Astrocyte (in vitro differentiated cells and primary cell): ENCODE results near the gene ANAPC10. TPM values are rescaled to one million over a fixed set of nuclear protein-coding genes. Genes with fewer than 3 reads are reported as not detected.

Experiments used
- DNase-seq: peaks from one replicate; pipeline ENCODE4 v3.0.0-alpha.2; 2010; ENCODE audit warnings: low read depth
- FAIRE-seq: peaks from 2 replicates; lab custom pipeline; 2011; peaks lifted over from hg19 to GRCh38; lab: Jason Lieb, UNC
- H2AFZ ChIP-seq: 2 replicates; pipeline ENCODE4 v1.6.0; 2012; ENCODE audit warnings: low read depth, low read length, inconsistent platforms
- H3K27ac ChIP-seq: 2 replicates; pipeline ENCODE4 v1.5.1; 2011; ENCODE audit warnings: low read depth, low read length, inconsistent platforms
- H3K27me3 ChIP-seq: 2 replicates; pipeline ENCODE4 v1.6.0; 2011; ENCODE audit warnings: low read length, inconsistent platforms; ENCODE audit not compliant: insufficient read depth
- H3K36me3 ChIP-seq: 2 replicates; pipeline ENCODE4 v1.5.1; 2011; ENCODE audit warnings: low read length, inconsistent platforms; ENCODE audit not compliant: insufficient read depth
- H3K4me1 ChIP-seq: 2 replicates; pipeline ENCODE4 v1.5.1; 2011; ENCODE audit warnings: low read length, inconsistent platforms; ENCODE audit not compliant: insufficient read depth
- H3K4me2 ChIP-seq: 2 replicates; pipeline ENCODE4 v1.6.0; 2012; ENCODE audit warnings: low read length, inconsistent platforms
- H3K4me3 ChIP-seq: 2 replicates; pipeline ENCODE4 v1.5.1; 2011; ENCODE audit warnings: low read depth, mild to moderate bottlenecking, low read length, inconsistent platforms; ENCODE audit not compliant: insufficient read depth
- H3K79me2 ChIP-seq: 2 replicates; pipeline ENCODE4 v1.6.0; 2012; ENCODE audit warnings: mild to moderate bottlenecking, low read length, inconsistent platforms; ENCODE audit not compliant: insufficient read depth
- H3K9ac ChIP-seq: 2 replicates; pipeline ENCODE4 v1.6.0; 2012; ENCODE audit warnings: mild to moderate bottlenecking, low read length, inconsistent platforms
- H3K9me3 ChIP-seq: 2 replicates; pipeline ENCODE4 v1.5.1; 2012; ENCODE audit warnings: low read depth, mild to moderate bottlenecking, low read length, inconsistent platforms; ENCODE audit not compliant: insufficient read depth
- H4K20me1 ChIP-seq: 2 replicates; pipeline ENCODE4 v1.6.0; 2012; ENCODE audit warnings: low read length, inconsistent platforms; ENCODE audit not compliant: insufficient read depth
- H3K27ac Mint-ChIP-seq: one replicate; pipeline ENCODE4 v1.8.0; 2021; ENCODE audit warnings: mild to moderate bottlenecking, mixed read lengths; ENCODE audit not compliant: unreplicated experiment
- H3K27me3 Mint-ChIP-seq: one replicate; pipeline ENCODE4 v1.8.0; 2021; ENCODE audit warnings: low read depth, mixed read lengths; ENCODE audit not compliant: unreplicated experiment
- H3K36me3 Mint-ChIP-seq: one replicate; pipeline ENCODE4 v1.8.0; 2021; ENCODE audit warnings: low read depth, mixed read lengths; ENCODE audit not compliant: unreplicated experiment
- H3K4me1 Mint-ChIP-seq: one replicate; pipeline ENCODE4 v1.8.0; 2021; ENCODE audit warnings: low read depth, mixed read lengths; ENCODE audit not compliant: unreplicated experiment
- H3K4me3 Mint-ChIP-seq: one replicate; pipeline ENCODE4 v1.8.0; 2021; ENCODE audit warnings: mild to moderate bottlenecking, moderate library complexity, mixed read lengths; ENCODE audit not compliant: unreplicated experiment
- H3K9me3 Mint-ChIP-seq: one replicate; pipeline ENCODE4 v1.8.0; 2021; ENCODE audit warnings: mild to moderate bottlenecking, mixed read lengths; ENCODE audit not compliant: unreplicated experiment
- EZH2 ChIP-seq: IDR thresholded peaks from 2 replicates; pipeline ENCODE4 v1.6.1; 2012; ENCODE audit warnings: mild to moderate bottlenecking, low read length, inconsistent platforms; ENCODE audit not compliant: insufficient read depth
- total RNA-seq: library from RNA; stranded (reverse); gene quantifications from 2 replicates; pipeline ENCODE4 v1.2.1, GENCODE V29; 2021
- TF ChIP-seq, protein P1 (sequence below): IDR thresholded peaks from 2 replicates; pipeline ENCODE4 v1.5.1; 2011; ENCODE audit warnings: low read depth, mild to moderate bottlenecking, inconsistent platforms, low read length, moderate library complexity; ENCODE audit not compliant: insufficient read depth

ANAPC10 gene
- total RNA-seq, 1 donor from 2014 or later: 19.5 TPM

GRCh38 chr4:145061318-145061920 lies 36.6 kb downstream of the ANAPC10 start:
- Mint-ChIP-seq H3K36me3 (no peaks in the 10 kb centered on the region), H3K4me1 (peaks cover 17% of the 10 kb centered on the region), H3K27ac (peak overlapping the region; percentile 69), H3K9me3 (no peaks in the 10 kb centered on the region), H3K27me3 (no peaks in the 10 kb centered on the region), H3K4me3 (no peak overlapping the region)
- Histone ChIP-seq H3K9me3 (no peaks in the 10 kb centered on the region), H3K27me3 (no peaks in the 10 kb centered on the region), H3K4me1 (no peaks in the 10 kb centered on the region), H4K20me1 (no peaks in the 10 kb centered on the region), H3K4me3 (no peak overlapping the region), H3K27ac (no peak overlapping the region), H2AFZ (no peak overlapping the region), H3K9ac (no peak overlapping the region), H3K79me2 (peaks cover 4% of the 10 kb centered on the region), H3K36me3 (no peaks in the 10 kb centered on the region), H3K4me2 (no peak overlapping the region)
- TF ChIP-seq, protein P1, sequence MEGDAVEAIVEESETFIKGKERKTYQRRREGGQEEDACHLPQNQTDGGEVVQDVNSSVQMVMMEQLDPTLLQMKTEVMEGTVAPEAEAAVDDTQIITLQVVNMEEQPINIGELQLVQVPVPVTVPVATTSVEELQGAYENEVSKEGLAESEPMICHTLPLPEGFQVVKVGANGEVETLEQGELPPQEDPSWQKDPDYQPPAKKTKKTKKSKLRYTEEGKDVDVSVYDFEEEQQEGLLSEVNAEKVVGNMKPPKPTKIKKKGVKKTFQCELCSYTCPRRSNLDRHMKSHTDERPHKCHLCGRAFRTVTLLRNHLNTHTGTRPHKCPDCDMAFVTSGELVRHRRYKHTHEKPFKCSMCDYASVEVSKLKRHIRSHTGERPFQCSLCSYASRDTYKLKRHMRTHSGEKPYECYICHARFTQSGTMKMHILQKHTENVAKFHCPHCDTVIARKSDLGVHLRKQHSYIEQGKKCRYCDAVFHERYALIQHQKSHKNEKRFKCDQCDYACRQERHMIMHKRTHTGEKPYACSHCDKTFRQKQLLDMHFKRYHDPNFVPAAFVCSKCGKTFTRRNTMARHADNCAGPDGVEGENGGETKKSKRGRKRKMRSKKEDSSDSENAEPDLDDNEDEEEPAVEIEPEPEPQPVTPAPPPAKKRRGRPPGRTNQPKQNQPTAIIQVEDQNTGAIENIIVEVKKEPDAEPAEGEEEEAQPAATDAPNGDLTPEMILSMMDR: peak; percentile 29
- no peak for TF ChIP-seq EZH2
- DNase-seq: peak; percentile 24
- FAIRE-seq: no peak

DNA sequence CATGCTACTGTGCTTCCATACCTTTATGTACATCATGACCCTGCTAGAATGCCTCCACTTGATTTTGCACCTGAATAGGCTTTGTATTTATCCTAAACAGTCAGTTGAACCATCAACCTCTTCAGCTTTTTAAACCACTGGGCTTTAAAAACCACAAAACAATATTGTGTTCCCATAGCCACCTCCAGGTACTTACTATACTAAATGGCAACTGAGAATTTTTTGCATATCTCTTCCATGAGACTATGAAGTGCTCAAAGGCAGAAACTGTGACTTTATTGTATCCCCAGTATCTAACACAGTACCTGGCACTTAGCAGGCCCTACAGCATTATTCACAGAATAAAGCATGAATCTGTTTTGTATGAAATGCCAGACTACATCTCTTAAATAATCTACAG lies 39.7 kb downstream of the ANAPC10 start:
- DNase-seq (no peak), FAIRE-seq (no peak)
- Histone ChIP-seq H3K4me1 (no peaks in the 10 kb centered on the region), H3K9me3 (no peaks in the 10 kb centered on the region), H3K36me3 (no peaks in the 10 kb centered on the region), H3K9ac (no peak overlapping the region), H4K20me1 (no peaks in the 10 kb centered on the region), H2AFZ (no peak overlapping the region), H3K27ac (no peak overlapping the region), H3K79me2 (peaks cover 4% of the 10 kb centered on the region), H3K27me3 (no peaks in the 10 kb centered on the region), H3K4me3 (no peak overlapping the region), H3K4me2 (no peak overlapping the region)
- no peak overlapping the region for H3K4me3 Mint-ChIP-seq
- H3K9me3 Mint-ChIP-seq: no peaks in the 10 kb centered on the region
- no peaks in the 10 kb centered on the region for H3K27me3 Mint-ChIP-seq
- peak overlapping the region; percentile 11 for H3K27ac Mint-ChIP-seq
- TF ChIP-seq, protein P1: no peak
- no peak for TF ChIP-seq EZH2
- H3K4me1 Mint-ChIP-seq: peaks cover 15% of the 10 kb centered on the region
- peaks cover 4% of the 10 kb centered on the region for H3K36me3 Mint-ChIP-seq

- no peak overlapping the region for H3K9ac ChIP-seq
- H4K20me1 ChIP-seq: no peaks in the 10 kb centered on the region
- H2AFZ ChIP-seq: no peak overlapping the region
- no peak for DNase-seq
- no peaks in the 10 kb centered on the region for H3K27me3 Mint-ChIP-seq
- peaks cover 4% of the 10 kb centered on the region for H3K36me3 Mint-ChIP-seq
- TF ChIP-seq, protein P1: no peak
- no peak for TF ChIP-seq EZH2
- H3K27ac ChIP-seq: no peak overlapping the region
- no peak overlapping the region for H3K4me2 ChIP-seq
- H3K9me3 ChIP-seq: no peaks in the 10 kb centered on the region
- peaks cover 4% of the 10 kb centered on the region for H3K79me2 ChIP-seq
- H3K4me3 ChIP-seq: no peak overlapping the region
- no peaks in the 10 kb centered on the region for H3K9me3 Mint-ChIP-seq
- no peaks in the 10 kb centered on the region for H3K27me3 ChIP-seq
- H3K27ac Mint-ChIP-seq: peak overlapping the region; percentile 62
- H3K4me1 Mint-ChIP-seq: peaks cover 15% of the 10 kb centered on the region
- no peak for FAIRE-seq
- H3K4me1 ChIP-seq: no peaks in the 10 kb centered on the region
- H3K4me3 Mint-ChIP-seq: no peak overlapping the region
- H3K36me3 ChIP-seq: no peaks in the 10 kb centered on the region
Measured at GRCh38 chr4:145056325-145057130, 41.5 kb downstream of the ANAPC10 start.
